HG03066 (cell line): ENCODE results near the gene TBC1D19.

Source experiments
- ATAC-seq: cut with Tn5 transposase; IDR thresholded peaks from one replicate; pipeline ENCODE4 v1.9.1; 2021; ENCODE audit warnings: low read depth; ENCODE audit not compliant: unreplicated experiment

TBC1D19 gene

DNA sequence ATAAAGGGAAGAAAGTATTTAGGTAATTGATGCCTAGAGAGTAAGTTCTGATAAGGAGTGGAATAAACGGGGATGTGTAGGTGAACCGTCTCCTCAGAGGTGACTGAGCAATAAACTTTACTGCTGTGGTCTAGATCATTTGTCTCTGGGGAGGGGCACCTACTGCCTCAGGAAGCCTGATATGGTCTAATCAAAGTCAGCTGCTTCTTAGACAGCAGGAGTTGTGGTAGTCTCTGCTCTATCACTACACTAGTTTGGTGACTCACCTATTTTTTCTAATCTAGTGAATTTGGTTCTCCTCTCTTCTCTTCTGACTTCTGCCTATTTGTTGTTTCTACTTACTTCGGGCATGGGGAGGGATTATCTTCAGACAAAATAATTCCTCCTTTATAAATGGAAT lies 181.6 kb downstream of the TBC1D19 start:
- no peak for ATAC-seq

DNA sequence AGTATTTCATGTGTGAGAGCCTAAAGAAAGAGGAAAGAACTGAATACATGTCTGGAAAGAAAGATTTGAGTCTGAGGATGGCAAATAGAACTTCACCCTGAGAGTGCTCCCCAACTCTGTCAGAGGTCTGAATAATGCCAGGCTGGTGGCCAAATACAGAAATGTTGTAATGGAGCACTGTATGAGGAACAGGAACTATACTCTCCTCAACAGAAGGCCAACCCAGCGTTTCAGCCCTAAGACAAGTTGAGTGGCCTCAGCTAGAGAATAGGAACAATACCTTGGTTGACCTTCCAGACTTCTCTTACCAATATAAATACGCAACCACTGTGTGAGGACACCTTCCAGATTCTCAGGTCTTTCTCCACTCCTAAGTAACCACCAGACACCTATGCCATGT lies 182.3 kb downstream of the TBC1D19 start:
- no peak for ATAC-seq

DNA sequence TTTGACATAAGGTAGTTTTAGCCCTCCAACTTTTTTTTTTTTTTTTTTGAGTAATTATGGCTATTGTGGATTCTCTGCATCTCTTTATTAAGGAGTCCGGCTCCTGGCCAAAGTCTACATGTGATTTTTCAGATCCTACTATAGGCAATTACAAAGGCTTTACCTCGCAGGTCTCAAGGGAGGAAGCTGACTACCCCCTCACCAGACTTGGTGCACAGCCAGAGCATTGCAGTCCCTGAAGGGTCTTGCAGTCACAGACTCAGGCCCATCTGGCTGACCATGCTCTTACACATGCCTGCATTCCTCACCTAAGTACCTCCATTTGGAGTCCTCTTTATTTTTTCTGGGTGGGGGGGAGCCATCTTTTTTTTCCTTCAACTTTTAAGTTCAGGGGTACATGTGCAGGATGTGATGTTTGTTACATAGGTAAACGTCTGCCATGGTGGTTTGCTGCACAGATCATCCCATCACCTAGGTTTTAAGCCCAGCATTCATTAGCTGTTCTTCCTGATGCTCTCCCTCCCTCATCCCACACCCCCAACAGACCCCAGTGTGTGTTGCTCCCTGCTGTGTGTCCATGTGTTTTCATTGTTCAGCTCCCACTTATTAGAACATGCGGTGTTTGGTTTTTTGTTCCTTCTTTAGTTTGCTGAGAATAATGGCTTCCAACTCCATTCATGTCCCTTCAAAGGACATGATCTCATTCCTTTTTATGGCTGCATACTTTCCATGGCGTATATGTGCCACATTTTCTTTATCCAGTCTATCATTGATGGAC lies 188.4 kb downstream of the TBC1D19 start:
- ATAC-seq = no peak

DNA sequence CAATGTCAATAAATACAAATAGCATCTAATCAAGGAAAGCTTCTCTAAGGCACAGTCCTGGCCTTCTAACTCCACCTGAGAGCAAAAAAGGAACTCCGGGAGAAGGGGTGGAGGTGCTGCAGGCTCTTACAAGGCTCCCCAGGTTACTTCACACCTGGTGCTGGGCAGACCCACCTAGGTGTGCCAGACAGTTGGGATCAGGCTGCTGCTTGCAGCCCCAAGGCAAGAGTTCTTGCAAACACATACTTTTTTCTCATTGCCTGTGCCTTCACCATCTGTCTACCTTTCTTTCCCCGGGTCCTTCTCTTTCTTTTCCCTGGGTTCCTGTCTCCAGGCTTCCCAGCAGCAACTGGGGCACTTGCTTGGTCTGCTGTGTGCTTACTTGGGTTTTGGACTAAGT lies 195.3 kb downstream of the TBC1D19 start:
- ATAC-seq = no peak

DNA sequence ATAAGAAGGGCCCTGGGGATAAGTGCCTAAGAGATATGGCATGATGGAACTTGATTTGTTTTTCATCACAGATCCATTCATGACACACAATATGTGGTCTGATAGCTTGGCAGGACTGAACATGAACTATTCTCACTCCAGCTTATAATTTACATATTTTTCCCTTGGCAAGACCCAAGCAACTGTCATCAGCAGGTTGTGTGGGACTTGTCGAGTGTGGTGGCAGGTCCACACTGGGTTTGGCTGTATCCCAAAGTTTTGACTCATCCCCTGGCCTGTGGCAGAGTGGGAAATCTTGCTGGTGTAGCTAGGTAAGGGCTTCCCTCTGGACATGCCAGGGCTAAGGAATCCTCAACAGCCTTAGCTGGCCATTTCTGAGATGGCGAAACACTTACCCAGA lies 195.8 kb downstream of the TBC1D19 start:
- ATAC-seq = no peak

DNA sequence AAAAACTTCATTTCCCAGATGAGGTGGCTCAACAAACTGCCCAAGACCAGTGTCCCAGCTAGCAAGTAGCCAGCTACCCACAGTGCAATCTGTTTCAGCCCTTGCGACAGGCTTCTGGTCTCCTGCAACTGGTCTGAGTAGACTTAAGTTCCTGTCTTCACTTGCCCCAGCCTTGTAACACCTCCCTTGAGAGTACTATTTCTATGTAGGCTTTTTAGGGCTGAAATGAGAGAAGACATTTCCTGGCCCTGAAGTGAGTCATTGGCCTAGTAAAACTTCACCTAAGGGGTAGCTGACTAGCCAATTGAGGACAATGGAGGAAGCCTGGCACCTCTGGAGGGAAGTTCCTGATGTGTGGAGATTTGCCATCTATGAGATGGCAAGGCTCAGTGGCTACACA lies 196.7 kb downstream of the TBC1D19 start:
- peak; percentile 93 for ATAC-seq

DNA sequence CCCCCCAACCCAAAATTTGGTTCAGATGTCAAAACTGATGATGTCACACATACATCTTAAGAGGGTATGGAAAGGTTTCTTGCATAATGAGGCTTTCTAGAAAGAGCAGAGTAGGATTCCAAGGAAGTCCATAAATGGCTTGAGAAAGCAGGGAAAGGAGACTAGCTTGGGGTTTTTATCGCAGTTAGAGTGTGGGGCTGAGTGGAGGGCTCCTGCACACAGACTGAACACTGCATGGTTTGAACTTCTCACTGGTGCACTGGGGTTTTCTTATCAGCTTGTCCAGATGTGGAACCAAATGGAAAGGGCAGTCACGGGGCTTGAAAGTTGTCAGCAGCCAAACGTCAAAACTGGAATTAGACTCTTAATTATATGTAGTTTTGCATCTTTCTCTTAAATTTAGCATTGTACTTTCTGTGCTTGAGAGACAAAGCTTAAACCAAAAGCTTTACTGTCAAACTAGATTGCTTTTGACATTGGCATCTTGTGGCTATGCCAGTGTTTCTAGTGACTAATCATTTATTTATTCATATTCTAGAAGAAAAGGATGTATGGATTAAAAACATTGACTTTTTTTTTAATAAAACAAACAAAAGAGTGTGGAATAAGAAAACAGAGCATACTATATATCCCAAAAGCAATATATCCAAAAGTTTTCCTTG lies 198.4 kb downstream of the TBC1D19 start:
- no peak for ATAC-seq

DNA sequence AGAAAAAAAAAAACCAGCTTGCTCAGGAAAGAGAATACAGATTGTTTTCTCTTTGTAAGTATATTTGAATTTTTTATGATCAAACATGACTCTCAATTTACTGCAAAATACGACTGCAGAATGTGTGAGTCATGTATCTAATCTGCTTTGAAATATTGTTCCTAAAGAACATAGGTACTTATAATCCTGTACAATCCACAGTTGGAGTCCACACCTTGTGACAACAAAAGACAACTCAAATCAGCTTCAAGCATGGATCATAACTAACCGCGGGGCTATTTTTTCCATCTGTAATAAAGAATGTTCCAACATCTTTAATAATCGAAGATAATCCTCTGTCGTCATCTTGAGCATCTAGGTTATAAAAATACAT lies 198.9 kb downstream of the TBC1D19 start:
- no peak for ATAC-seq

DNA sequence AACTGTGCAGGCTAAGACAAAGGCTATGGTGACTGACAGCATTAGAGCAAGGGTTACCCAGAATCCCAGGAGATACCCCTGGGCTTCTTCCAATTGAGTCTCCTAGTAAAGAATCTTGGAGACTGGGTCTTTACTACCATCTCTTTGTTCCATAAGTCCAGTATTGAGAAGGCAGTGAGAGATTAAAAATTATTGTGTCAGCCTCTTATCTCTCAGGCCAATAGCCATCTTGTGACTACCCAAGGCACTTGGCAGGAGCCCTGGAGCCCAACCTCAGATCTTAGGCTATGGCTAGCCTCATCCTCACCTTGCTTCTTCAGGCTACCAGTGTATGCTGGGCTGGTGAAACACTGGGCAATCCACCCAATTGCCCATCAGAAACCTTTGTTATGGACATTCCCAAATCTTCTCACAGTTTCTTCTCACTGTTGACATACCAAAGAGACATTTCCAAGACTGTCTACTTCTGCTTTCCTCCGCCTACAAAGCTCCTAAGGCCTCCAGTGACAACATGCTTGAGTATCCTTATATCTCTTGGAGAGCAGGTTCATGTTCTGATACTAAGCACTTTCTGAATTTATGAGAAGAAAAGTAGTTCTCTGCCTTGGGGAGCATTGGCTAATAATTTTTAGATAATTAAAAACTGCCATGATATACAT lies 200.5 kb downstream of the TBC1D19 start:
- no peak for ATAC-seq

DNA sequence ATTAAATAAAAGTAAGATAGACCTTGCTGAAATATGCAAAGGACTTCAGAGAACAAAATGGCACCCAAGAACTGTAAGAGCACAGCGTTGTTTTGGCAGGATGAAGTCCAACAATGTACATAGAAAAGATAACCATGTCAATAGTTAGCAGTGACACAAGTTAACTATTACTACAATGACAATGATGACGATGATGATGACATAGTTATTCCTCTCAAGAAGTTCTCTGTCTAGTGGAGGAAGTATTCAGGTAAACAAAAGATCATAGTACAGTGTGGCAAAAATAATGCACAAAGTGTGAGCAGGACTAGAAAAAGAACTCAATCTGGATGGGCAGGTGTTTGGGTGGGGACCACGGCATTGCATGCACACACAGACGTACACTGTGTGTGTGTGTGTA lies 201.4 kb downstream of the TBC1D19 start:
- ATAC-seq = no peak

DNA sequence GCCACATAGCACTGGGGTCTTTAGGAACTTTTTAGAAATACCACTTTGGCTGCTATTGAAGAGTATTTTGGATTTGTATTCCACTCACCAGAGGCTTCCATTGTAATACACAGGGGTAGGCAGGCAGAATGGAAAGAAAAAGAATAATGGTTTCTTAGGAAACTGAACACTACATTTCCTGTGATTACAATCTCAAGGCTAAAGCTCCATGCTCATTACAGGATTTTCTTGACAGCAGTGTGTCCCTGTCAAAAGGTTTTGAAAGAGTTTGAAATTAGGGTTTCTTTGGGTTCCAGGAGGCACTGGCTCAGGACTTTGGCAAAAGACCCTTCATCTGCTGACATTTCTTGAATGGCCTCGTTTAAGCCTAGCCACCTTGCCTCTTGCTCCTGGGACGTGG lies 201.9 kb downstream of the TBC1D19 start:
- ATAC-seq = no peak

DNA sequence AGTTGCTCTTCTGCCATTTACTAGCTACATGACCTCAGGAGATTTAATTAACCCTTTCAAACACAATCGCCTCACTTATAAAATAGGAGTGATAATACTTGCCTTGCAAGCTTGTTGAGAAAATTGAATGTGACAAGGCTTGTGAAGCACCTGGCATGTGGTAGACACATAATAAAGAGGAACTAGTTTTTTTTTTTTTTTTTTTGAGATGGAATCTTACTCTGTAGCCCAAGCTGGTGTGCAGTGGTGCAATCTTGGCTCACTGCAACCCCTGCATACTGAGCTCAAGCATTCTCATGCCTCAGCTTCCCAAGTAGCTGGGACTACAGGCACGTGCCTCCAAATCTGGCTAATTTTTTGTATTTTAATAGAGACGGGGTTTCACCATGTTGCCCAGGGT lies 203.0 kb downstream of the TBC1D19 start:
- ATAC-seq = no peak

DNA sequence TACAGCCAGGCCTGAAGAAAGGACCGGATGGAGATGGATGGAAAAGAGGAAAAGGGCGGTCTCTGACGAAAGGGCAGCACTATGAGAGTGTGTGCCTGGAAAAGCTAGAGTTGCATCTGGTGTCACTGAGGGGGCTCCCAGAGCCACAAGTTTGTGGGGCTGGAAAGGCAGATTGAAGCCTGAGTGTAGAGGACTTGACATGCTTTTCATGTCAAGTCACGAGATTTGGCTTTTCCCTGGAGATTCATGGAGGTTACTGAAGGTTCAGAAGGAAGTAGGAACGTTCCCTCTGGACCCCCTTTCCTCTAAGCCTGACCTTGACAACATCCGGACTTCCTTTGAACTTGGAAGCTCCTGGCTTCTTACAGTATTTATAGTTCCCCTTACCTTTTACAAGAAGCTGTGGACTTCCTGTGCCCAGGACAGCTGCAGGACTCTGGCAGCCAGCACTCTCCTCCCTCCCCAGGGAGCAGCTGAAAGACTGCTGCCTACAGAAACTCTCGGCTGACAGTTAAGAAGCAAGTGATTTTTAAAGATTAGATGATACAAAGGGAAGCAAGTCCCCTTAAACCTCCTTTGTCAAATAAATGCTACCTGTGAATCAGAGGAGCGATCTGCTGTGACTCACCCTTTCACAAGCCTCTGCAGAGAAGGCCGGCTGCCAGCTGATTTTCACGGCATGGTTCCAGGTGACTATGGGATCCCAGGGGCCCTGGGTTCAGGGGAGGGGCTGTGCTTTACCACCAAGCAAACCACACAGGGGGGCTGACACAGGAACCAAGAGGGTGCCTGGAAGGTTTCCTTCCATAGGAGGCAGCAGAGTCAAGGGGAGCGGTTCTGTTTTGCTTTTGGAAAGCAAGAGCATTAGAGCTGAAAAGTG lies 203.8 kb downstream of the TBC1D19 start:
- no peak for ATAC-seq

DNA sequence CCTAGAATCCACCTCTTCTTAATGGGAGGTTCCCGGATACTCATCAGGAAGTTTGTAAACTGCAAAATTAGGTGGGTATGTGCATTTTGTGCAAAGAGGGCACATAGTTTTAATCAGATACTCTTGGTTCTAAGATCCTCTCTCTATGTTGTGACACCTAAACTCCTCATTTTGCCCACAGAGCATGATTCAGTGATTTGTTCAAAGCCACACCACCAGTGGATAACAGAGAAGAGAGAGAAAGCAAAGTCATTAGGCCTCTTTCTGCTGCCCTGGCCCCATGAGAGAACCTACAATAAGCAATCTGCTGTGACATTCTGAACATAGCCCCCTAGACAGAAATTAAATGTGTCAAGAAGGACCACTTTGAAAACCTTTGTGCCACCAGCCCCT lies 204.5 kb downstream of the TBC1D19 start:
- ATAC-seq = no peak

DNA sequence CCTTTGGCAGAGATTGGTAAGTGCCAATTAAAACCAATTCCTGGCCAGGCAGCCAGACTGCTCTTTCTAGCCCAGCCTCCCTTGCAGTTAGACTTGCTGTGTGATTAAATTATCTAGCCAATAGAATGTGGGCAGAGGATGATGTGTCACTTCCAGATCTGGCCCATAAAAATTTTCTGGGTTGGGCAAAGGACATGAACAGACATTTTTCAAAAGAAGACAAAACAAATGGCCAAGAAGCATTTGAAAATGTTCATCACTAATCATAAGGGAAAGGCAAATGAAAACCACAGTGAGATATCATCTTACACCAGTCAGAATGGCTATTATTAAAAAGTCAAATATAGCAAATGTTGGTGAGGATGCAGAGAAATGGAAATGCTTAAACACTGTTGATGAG lies 205.3 kb downstream of the TBC1D19 start:
- no peak for ATAC-seq

DNA sequence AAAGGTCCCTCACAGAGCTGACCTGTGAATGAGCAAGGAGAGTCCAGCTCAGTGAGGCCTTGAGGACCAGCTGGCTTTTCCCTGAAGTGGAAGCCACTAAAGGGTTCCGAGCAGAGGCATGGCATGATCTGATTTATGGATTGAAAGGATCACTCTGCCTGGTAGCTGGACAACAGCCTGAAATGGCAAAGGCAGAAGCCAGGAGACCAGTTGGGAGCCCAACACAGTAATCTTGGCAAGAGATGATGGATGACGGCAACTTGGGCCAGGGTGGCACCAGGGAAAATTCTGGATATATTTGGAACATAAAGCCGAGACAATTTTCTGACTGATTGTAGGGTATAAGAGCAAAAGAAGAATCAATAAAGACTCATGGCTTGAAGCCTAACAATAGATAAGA lies 207.5 kb downstream of the TBC1D19 start:
- no peak for ATAC-seq

DNA sequence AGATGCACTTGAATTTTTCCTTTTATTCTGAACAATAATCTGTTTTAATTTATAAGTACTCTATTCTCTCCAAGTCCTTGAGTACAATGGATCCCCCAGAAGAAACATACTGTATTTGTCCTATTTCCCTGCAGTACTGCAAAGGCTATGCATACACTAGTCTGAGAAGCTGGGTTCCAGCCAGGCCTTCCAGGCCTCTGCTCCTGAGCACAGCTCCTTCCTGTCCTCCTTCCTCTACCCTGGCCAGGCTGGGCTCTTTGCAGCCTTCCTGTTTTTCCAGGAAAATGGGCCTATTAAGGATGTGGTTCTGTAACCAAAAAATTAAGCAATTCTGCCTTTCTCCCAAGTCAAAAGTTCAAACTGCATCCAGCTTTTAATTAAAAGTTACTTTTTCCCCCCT lies 208.8 kb downstream of the TBC1D19 start:
- no peak for ATAC-seq

DNA sequence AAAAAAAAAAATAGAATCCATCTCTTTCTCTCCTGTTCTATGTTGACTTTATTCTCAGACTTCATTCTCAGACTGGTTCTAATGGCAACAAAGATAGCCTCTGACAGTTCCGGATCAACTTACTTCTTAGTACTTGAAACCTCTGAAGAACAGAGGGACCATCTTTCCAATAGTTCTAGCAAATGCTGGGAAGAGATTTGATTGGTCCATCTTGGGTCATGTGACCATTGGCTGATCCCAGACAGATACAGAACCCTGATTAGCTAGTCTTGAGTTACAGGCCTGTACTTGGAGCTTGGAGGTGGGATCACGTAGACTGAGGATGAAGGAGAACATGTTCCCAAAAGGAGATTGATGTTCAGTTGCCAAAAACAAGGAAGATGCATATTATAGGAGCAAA lies 209.9 kb downstream of the TBC1D19 start:
- ATAC-seq = no peak

DNA sequence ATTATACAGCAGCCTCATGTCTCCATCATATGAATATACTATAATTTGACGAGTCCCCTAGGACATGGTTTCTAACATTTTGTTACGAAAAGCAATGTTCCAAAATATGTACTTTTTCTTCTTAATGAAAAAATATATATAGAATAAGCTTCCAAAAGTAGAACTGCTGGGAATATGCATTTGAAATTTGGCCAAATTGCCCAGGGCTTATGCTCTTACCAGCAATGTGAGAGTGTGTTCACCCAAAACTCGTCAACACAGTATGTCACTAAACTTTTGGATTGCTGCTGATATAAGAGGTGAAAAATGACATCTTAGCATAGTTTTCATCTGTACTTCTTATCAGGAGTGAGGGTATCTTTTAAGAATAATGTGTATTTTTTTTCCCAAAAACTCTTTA lies 212.2 kb downstream of the TBC1D19 start:
- no peak for ATAC-seq

DNA sequence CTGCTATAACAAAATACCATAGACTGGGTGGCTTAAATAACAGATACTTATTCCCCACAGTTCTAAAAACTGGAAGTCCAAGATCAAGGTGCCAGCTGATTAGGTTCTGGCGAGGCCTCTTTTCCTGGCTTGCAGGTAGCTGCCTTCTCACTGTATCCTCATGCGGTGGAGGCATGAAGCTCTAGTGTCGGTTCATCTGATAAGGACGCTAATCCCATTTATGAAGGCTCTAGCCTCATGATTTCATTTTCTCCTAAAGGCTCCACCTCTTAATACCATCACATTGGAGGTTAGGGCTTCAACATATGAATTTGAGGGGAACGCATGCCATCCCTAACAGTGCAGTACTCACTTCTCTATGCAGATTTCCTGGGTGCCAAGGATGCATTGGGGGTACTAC lies 218.9 kb downstream of the TBC1D19 start:
- ATAC-seq = no peak
